HG03521 (cell line): ENCODE measurements around the gene ACTR1B.
"Not testable (repeated sequence)": the region's sequence is repeated elsewhere in the genome, so short reads cannot be mapped to it uniquely, and the experiment has no call there.

Source experiments
- ATAC-seq: cut with Tn5 transposase; IDR thresholded peaks from one replicate; pipeline ENCODE4 v1.9.1; 2021; ENCODE audit warnings: mild to moderate bottlenecking, moderate library complexity; ENCODE audit not compliant: unreplicated experiment

ACTR1B gene

GRCh38 chr2:97663962-97664635 lies at the start of gene ACTR1B:
ACTR1B (minus strand) TSS chr2:97664044; CDS start chr2:97663890, 154 bp downstream.
- peak; percentile 83 for ATAC-seq

- ATAC-seq: no peak
Measured at GRCh38 chr2:97712693-97713295, 49.0 kb upstream of the ACTR1B start.

- not testable (repeated sequence) for ATAC-seq
Measured at GRCh38 chr2:97712175-97712574, 48.3 kb upstream of the ACTR1B start.

GRCh38 chr2:97711394-97711711 lies 47.5 kb upstream of the ACTR1B start:
- ATAC-seq: no peak

- ATAC-seq: no peak
Measured at GRCh38 chr2:97708608-97709007, 44.8 kb upstream of the ACTR1B start.

- ATAC-seq: no peak
Measured at GRCh38 chr2:97708048-97708380, 44.2 kb upstream of the ACTR1B start.

- no peak for ATAC-seq
Measured at GRCh38 chr2:97707362-97708047, 43.7 kb upstream of the ACTR1B start.

GRCh38 chr2:97706708-97707345 lies 43.0 kb upstream of the ACTR1B start:
- ATAC-seq: no peak

- ATAC-seq: no peak
Measured at GRCh38 chr2:97706112-97706511, 42.3 kb upstream of the ACTR1B start.

- no peak for ATAC-seq
Measured at GRCh38 chr2:97704989-97705388, 41.1 kb upstream of the ACTR1B start.

GRCh38 chr2:97703741-97704140 lies 39.9 kb upstream of the ACTR1B start:
- ATAC-seq: no peak

GRCh38 chr2:97702731-97703470 lies 39.1 kb upstream of the ACTR1B start:
- ATAC-seq: no peak

- no peak for ATAC-seq
Measured at GRCh38 chr2:97701851-97702465, 38.1 kb upstream of the ACTR1B start.

- ATAC-seq: no peak
Measured at GRCh38 chr2:97701186-97701585, 37.3 kb upstream of the ACTR1B start.

GRCh38 chr2:97699765-97700444 lies 36.1 kb upstream of the ACTR1B start:
- no peak for ATAC-seq

- ATAC-seq: no peak
Measured at GRCh38 chr2:97698530-97698929, 34.7 kb upstream of the ACTR1B start.

- peak; percentile 58 for ATAC-seq
Measured at GRCh38 chr2:97697252-97698235, 33.7 kb upstream of the ACTR1B start.

- ATAC-seq: no peak
Measured at GRCh38 chr2:97695744-97696143, 31.9 kb upstream of the ACTR1B start.

- ATAC-seq: no peak
Measured at GRCh38 chr2:97693476-97693875, 29.6 kb upstream of the ACTR1B start.
